PC-3 (cell line): ENCODE measurements around the gene POLE3. TPM values are rescaled to one million over a fixed set of nuclear protein-coding genes. Genes with fewer than 3 reads are reported as not detected.

Experiments used
- ATAC-seq: fragments of 200-7000 bp; cut with Tn5 transposase; 2 replicates; pipeline ENCODE4 v1.9.1; 2020; ENCODE audit warnings: mild to moderate bottlenecking, moderate library complexity
- BruUV-seq: library from RNA; stranded (reverse); fragments of 400-500 nt; replicated peaks from 2 replicates; lab custom pipeline; 2021; lab: Mats Ljungman, UMichigan
- CTCF ChIA-PET: fragments of 300-600 bp; sonication (Branson Sonifier 250); formaldehyde crosslinking; loops from one replicate; lab custom pipeline; 2022; ENCODE audit warnings: antibody characterized with exemption; lab: Charles Lee
- POLR2A ChIA-PET: fragments of 300-600 bp; sonication (Branson Sonifier 250); formaldehyde crosslinking; loops from one replicate; lab custom pipeline; 2022; ENCODE audit warnings: antibody characterized with exemption; ENCODE audit not compliant: unreplicated experiment; lab: Charles Lee
- DNase-seq: peaks from one replicate; pipeline ENCODE4 v3.0.0-alpha.2; 2015
- H2AFZ ChIP-seq: fragments of 300-600 bp; sonication (generic); 2 replicates; pipeline ENCODE4 v1.6.0; 2016; ENCODE audit warnings: antibody characterized with exemption, low read length
- H3F3A ChIP-seq: fragments of 300-600 bp; sonication (generic); one replicate; pipeline ENCODE4 v1.6.0; 2017; ENCODE audit warnings: antibody characterized with exemption, low read length, control low read depth, mild to moderate bottlenecking; ENCODE audit not compliant: unreplicated experiment
- H3K27ac ChIP-seq: fragments of 300-600 bp; sonication (generic); 2 replicates; pipeline ENCODE4 v1.5.1; 2016; ENCODE audit warnings: mild to moderate bottlenecking, low read length
- H3K27me3 ChIP-seq: fragments of 300-600 bp; sonication (generic); 2 replicates; pipeline ENCODE4 v1.6.1; 2016; ENCODE audit warnings: low read length, mixed read lengths
- H3K36me3 ChIP-seq: fragments of 300-600 bp; sonication (generic); 2 replicates; pipeline ENCODE4 v1.6.1; 2016; ENCODE audit warnings: low read depth, mixed run types, low read length, mixed read lengths
- H3K4me1 ChIP-seq: fragments of 300-600 bp; sonication (generic); 2 replicates; pipeline ENCODE4 v1.5.1; 2016; ENCODE audit warnings: low read length; ENCODE audit not compliant: insufficient read depth
- H3K4me2 ChIP-seq: fragments of 300-600 bp; sonication (generic); 2 replicates; pipeline ENCODE4 v1.6.0; 2016; ENCODE audit warnings: low read length
- H3K4me3 ChIP-seq: fragments of 300-600 bp; sonication (generic); 2 replicates; pipeline ENCODE4 v1.5.1; 2016; ENCODE audit warnings: mild to moderate bottlenecking, low read length, mixed read lengths
- H3K79me2 ChIP-seq: fragments of 300-600 bp; sonication (generic); 2 replicates; pipeline ENCODE4 v1.6.1; 2017; ENCODE audit warnings: low read length, mixed read lengths
- H3K9ac ChIP-seq: fragments of 300-600 bp; sonication (generic); 2 replicates; pipeline ENCODE4 v1.6.0; 2016; ENCODE audit warnings: mild to moderate bottlenecking, low read length
- H3K9me2 ChIP-seq: fragments of 300-600 bp; sonication (generic); replicated peaks from 2 replicates; pipeline ENCODE4 v1.6.1; 2016; ENCODE audit warnings: mixed run types, low read length, mixed read lengths
- H3K9me3 ChIP-seq: fragments of 300-600 bp; sonication (generic); 2 replicates; pipeline ENCODE4 v1.6.1; 2016; ENCODE audit warnings: low read length, mixed read lengths
- H4K20me1 ChIP-seq: fragments of 300-600 bp; sonication (generic); 2 replicates; pipeline ENCODE4 v1.6.1; 2016; ENCODE audit warnings: low read length, mixed read lengths
- CTCF ChIP-seq: fragments of 300-600 bp; sonication (generic); conservative IDR thresholded peaks from 2 replicates; pipeline ENCODE4 v1.5.1; 2017; ENCODE audit warnings: antibody characterized with exemption, low read depth, mild to moderate bottlenecking, low read length
- EZH2 ChIP-seq: fragments of 300-600 bp; sonication (generic); IDR thresholded peaks from one replicate; pipeline ENCODE4 v1.6.1; 2017; ENCODE audit warnings: antibody characterized with exemption, mild to moderate bottlenecking, low read length; ENCODE audit not compliant: unreplicated experiment
- EZH2phosphoT487 ChIP-seq: fragments of 300-600 bp; sonication (generic); IDR thresholded peaks from 2 replicates; pipeline ENCODE4 v1.6.1; 2018; ENCODE audit warnings: mild to moderate bottlenecking, antibody characterized with exemption, low read length, borderline replicate concordance
- intact Hi-C: fragments of 100-400 bp; cut with micrococcal nuclease; formaldehyde crosslinking; loops from 2 replicates; pipeline ENCODE4 v1.9.0; 2023
- total RNA-seq: library from RNA; depleted of rRNA; stranded (reverse); fragments of >200 nt; gene quantifications from 2 replicates; pipeline ENCODE4 v1.2.3, GENCODE V29; 2014

The POLE3 gene
- total RNA-seq, 1 experiment from 2014 or later, result 84.7 TPM

GRCh38 chr9:113390192-113390960 is 20.1 kb downstream of the POLE3 start:
- Histone ChIP-seq H2AFZ (no peak overlapping the region), H3K9ac (no peak overlapping the region), H3K27ac (no peak overlapping the region), H3K79me2 (no peaks in the 10 kb centered on the region), H4K20me1 (no peaks in the 10 kb centered on the region), H3K9me2 (no peaks in the 10 kb centered on the region), H3K4me3 (no peak overlapping the region), H3K27me3 (no peaks in the 10 kb centered on the region), H3K4me1 (no peaks in the 10 kb centered on the region), H3K9me3 (no peaks in the 10 kb centered on the region), H3K36me3 (no peaks in the 10 kb centered on the region; the same call in 1 of the 2 replicates), H3K4me2 (no peak overlapping the region), H3F3A (no peaks in the 10 kb centered on the region)
- CTCF ChIA-PET, result no interaction called here
- no TSS peak for BruUV-seq
- intact Hi-C loops, result no loop called here
- TF ChIP-seq CTCF (no peak), EZH2 (no peak), EZH2phosphoT487 (no peak)
- no peak for DNase-seq
- POLR2A ChIA-PET, result no interaction called here
- ATAC-seq, result no peak

GRCh38 chr9:113389451-113389850 is 21.0 kb downstream of the POLE3 start:
- H3K9ac ChIP-seq, result no peak overlapping the region
- no peaks in the 10 kb centered on the region for H3K27me3 ChIP-seq
- no peak overlapping the region for H3K4me2 ChIP-seq
- no TSS peak for BruUV-seq
- no peaks in the 10 kb centered on the region for H3K9me2 ChIP-seq
- H2AFZ ChIP-seq, result no peak overlapping the region
- CTCF ChIA-PET, result no interaction called here
- POLR2A ChIA-PET, result no interaction called here
- no peak overlapping the region for H3K27ac ChIP-seq
- no peak for DNase-seq
- no peaks in the 10 kb centered on the region for H3K4me1 ChIP-seq
- no peaks in the 10 kb centered on the region for H4K20me1 ChIP-seq
- TF ChIP-seq EZH2 (no peak), CTCF (no peak), EZH2phosphoT487 (no peak)
- no peaks in the 10 kb centered on the region for H3K9me3 ChIP-seq
- no peaks in the 10 kb centered on the region; the same call in 1 of the 2 replicates for H3K36me3 ChIP-seq
- no peak overlapping the region for H3K4me3 ChIP-seq
- no peaks in the 10 kb centered on the region for H3K79me2 ChIP-seq
- ATAC-seq, result no peak
- intact Hi-C loops, result no loop called here
- no peaks in the 10 kb centered on the region for H3F3A ChIP-seq

GRCh38 chr9:113388833-113389232 is 21.6 kb downstream of the POLE3 start:
- no peaks in the 10 kb centered on the region for H3K79me2 ChIP-seq
- H3K9ac ChIP-seq, result no peak overlapping the region
- DNase-seq (no peak), ATAC-seq (no peak)
- H3F3A ChIP-seq, result no peaks in the 10 kb centered on the region
- no peaks in the 10 kb centered on the region for H3K4me1 ChIP-seq
- intact Hi-C loops, result no loop called here
- H3K27ac ChIP-seq, result no peak overlapping the region
- no peak overlapping the region for H2AFZ ChIP-seq
- H3K27me3 ChIP-seq, result no peaks in the 10 kb centered on the region
- H4K20me1 ChIP-seq, result no peaks in the 10 kb centered on the region
- no peaks in the 10 kb centered on the region; the same call in 1 of the 2 replicates for H3K36me3 ChIP-seq
- POLR2A ChIA-PET, result no interaction called here
- BruUV-seq, result no TSS peak
- no peaks in the 10 kb centered on the region for H3K9me2 ChIP-seq
- no peaks in the 10 kb centered on the region for H3K9me3 ChIP-seq
- CTCF ChIA-PET, result no interaction called here
- H3K4me2 ChIP-seq, result no peak overlapping the region
- TF ChIP-seq CTCF (no peak), EZH2phosphoT487 (no peak), EZH2 (no peak)
- no peak overlapping the region for H3K4me3 ChIP-seq
